ENCODE measurements around the gene ZMYND8. TPM values are rescaled to one million over a fixed set of nuclear protein-coding genes. Genes with fewer than 3 reads are reported as not detected.
A peak's percentile ranks its signal among the peaks of the same experiment; 100 is the strongest.

Gene ZMYND8
- total and polyA plus RNA-seq, 10 of the 15 experiments (the other 5 are each of a cell fraction or from before 2014, with no cell fraction given): 12.9 to 54.8 (median 23.1) TPM

DNA sequence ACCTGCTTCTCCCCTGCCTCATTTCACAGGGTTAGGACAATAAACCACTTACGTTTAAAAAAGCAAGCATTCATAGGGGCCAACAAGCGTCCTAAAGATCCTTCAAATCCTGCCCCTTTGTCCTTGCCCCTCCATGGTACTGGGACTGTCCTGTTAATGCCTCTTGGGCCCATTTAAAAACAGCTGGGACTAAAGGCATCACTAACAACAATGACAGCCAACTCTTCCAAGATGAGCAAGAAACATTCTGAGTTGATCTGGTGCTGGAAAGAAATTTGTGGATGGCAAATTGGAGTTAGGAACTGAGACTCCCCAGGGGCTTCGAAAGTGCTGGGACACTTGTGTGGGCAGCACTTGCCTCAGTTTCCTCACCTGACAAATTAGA lies 93.4 kb downstream of the ZMYND8 start:
- peak overlapping the region; percentile 88 for H3K4me2 ChIP-seq (ENCODE audit: control insufficient read depth, insufficient read depth)
- TF ChIP-seq PML (IDR thresholded peaks at IDR 0.05; ENCODE audit: low read length): 0 out of 2 replicates have a peak, but pooled peaks have one; percentile 10
- TF ChIP-seq ZBED1 (IDR thresholded peaks at IDR 0.05; ENCODE audit: borderline replicate concordance): no peak
- TF ChIP-seq, protein P1, sequence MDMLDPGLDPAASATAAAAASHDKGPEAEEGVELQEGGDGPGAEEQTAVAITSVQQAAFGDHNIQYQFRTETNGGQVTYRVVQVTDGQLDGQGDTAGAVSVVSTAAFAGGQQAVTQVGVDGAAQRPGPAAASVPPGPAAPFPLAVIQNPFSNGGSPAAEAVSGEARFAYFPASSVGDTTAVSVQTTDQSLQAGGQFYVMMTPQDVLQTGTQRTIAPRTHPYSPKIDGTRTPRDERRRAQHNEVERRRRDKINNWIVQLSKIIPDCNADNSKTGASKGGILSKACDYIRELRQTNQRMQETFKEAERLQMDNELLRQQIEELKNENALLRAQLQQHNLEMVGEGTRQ (IDR thresholded peaks at IDR 0.05; ENCODE audit: borderline replicate concordance, low read depth, low read length): no peak
- peak; percentile 54 for TF ChIP-seq NFXL1 (IDR thresholded peaks at IDR 0.05; ENCODE audit: borderline replicate concordance)
- TF ChIP-seq, protein P2, sequence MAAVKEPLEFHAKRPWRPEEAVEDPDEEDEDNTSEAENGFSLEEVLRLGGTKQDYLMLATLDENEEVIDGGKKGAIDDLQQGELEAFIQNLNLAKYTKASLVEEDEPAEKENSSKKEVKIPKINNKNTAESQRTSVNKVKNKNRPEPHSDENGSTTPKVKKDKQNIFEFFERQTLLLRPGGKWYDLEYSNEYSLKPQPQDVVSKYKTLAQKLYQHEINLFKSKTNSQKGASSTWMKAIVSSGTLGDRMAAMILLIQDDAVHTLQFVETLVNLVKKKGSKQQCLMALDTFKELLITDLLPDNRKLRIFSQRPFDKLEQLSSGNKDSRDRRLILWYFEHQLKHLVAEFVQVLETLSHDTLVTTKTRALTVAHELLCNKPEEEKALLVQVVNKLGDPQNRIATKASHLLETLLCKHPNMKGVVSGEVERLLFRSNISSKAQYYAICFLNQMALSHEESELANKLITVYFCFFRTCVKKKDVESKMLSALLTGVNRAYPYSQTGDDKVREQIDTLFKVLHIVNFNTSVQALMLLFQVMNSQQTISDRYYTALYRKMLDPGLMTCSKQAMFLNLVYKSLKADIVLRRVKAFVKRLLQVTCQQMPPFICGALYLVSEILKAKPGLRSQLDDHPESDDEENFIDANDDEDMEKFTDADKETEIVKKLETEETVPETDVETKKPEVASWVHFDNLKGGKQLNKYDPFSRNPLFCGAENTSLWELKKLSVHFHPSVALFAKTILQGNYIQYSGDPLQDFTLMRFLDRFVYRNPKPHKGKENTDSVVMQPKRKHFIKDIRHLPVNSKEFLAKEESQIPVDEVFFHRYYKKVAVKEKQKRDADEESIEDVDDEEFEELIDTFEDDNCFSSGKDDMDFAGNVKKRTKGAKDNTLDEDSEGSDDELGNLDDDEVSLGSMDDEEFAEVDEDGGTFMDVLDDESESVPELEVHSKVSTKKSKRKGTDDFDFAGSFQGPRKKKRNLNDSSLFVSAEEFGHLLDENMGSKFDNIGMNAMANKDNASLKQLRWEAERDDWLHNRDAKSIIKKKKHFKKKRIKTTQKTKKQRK (IDR thresholded peaks at IDR 0.05; ENCODE audit: low read depth, low read length): no peak
- no peak for TF ChIP-seq ASH2L (IDR thresholded peaks at IDR 0.05; ENCODE audit: borderline replicate concordance, low read depth)
- 0 out of 2 replicates have a peak, but pooled peaks have one; percentile 36 for TF ChIP-seq LARP7 (IDR thresholded peaks at IDR 0.05)
- TF ChIP-seq ETV6 (conservative IDR thresholded peaks at IDR 0.05 in 1 of 2, IDR thresholded peaks at IDR 0.05 in 1 of 2; ENCODE audit: borderline replicate concordance in 1 of 2, low read depth in 1 of 2): peak in 1 of 2 experiments; percentile 78; a peak in 1 of 4 replicates
- TF ChIP-seq KLF5 (IDR thresholded peaks at IDR 0.05; ENCODE audit: partially characterized antibody): no peak
- DNase-seq (ENCODE audit: low read depth, low spot score) (no peak), ATAC-seq (no peak; the same call in 2 of the 3 replicates), FAIRE-seq (no peak)
- no peaks in the 10 kb centered on the region for H4K20me1 ChIP-seq (ENCODE audit: control insufficient read depth, insufficient read depth)
- H3K9me3 ChIP-seq (replicated peaks; ENCODE audit: control insufficient read depth, insufficient read depth, low read length): no peaks in the 10 kb centered on the region
- intact Hi-C loops (cut with micrococcal nuclease; ENCODE audit: unreplicated experiment): loop anchor here (5.0 kb wide), 1 partner anchor 239 kb away; the partner anchor contains the start of gene NCOA3
- RAD21 ChIA-PET (ENCODE audit: unreplicated experiment): interaction anchor here (0.8 to 4.9 kb wide), 19 partner anchors 10 to 358 kb away, joined by 3 to 70 read pairs (median 4); partner anchors contain the start of genes NCOA3 and ZMYND8
- H2AFZ ChIP-seq (ENCODE audit: control insufficient read depth, low read depth, low read length): no peak overlapping the region
- H3K9ac ChIP-seq (ENCODE audit: control insufficient read depth, insufficient read depth, low read length): peak overlapping the region; percentile 72
- CTCF ChIA-PET: interaction anchor here (0.6 to 10.1 kb wide), 15 partner anchors 11 to 358 kb away, joined by 3 to 148 read pairs (median 4); partner anchors contain the start of gene ZMYND8
- WGBS (ENCODE audit: insufficient coverage, insufficient replicate concordance, low lambda C conversion rate, missing lambda C conversion rate): 0% methylated on average over 3 of the region's 3 CpGs
- in situ Hi-C loops (cut with MboI): no loop called here
- H3K4me1 ChIP-seq (ENCODE audit: control insufficient read depth, insufficient read depth, low read length): peaks cover 57% of the 10 kb centered on the region
- SMC1A ChIA-PET (ENCODE audit: uncharacterized antibody, unreplicated experiment): interaction anchor here (1.0 to 4.8 kb wide), 23 partner anchors 9 to 358 kb away, joined by 3 to 123 read pairs (median 5); partner anchors contain the start of gene NCOA3
- H3K27me3 ChIP-seq (replicated peaks in 1 of 2; ENCODE audit: control insufficient read depth in 2 of 2, insufficient read depth in 2 of 2, low read length in 1 of 2): no peaks in the 10 kb centered on the region
- BruUV-seq (replicated peaks): no TSS peak
- H3K27ac ChIP-seq (ENCODE audit: control insufficient read depth, insufficient read depth): peak overlapping the region; percentile 93
- POLR2A ChIA-PET: interaction anchor here (0.9 to 2.4 kb wide), 6 partner anchors 8 to 151 kb away, joined by 3 to 28 read pairs (median 8); partner anchors contain the start of gene ZMYND8
- H3K79me2 ChIP-seq (ENCODE audit: control insufficient read depth, insufficient read depth, low read length): peaks cover 67% of the 10 kb centered on the region
- peaks cover 19 to 22% of the 10 kb centered on the region in 2 experiments for H3K36me3 ChIP-seq (ENCODE audit: control insufficient read depth in 2 of 2, insufficient read depth in 2 of 2, low read length in 1 of 2)
- peak overlapping the region; percentile 60; the same call in 1 of the 2 replicates for H3K4me3 ChIP-seq

All from GM12878 (cell line).